ENCODE results near the gene AHCYL1.

DNA sequence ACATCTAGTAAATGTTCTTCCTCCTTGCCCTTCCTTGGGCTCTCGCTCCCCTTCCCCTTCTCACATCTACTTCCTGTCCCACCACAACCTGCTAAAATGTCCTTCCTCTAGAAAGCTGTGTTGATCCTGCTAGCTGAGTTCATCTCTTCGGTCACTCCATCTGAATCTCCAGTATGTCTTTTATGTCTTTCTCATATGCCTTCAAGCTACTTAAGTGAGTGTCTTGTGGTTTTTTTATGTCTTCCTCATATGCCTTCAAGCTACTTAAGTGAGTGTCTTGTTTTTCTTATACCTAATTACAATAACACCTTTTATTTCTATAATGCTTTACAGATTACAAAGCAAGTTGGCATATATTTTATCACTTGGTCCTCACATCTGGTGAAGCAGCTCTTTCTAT is 40.0 kb upstream of the AHCYL1 start:
- no peak for TF ChIP-seq EZH2 (IDR thresholded peaks at IDR 0.05; ENCODE audit: low read depth, low read length, severe bottlenecking)
- TF ChIP-seq, protein P1, sequence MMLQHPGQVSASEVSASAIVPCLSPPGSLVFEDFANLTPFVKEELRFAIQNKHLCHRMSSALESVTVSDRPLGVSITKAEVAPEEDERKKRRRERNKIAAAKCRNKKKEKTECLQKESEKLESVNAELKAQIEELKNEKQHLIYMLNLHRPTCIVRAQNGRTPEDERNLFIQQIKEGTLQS (IDR thresholded peaks at IDR 0.05; ENCODE audit: insufficient read depth, low read depth, low read length) = no peak
- TF ChIP-seq MAFK (IDR thresholded peaks at IDR 0.05; ENCODE audit: low read depth, low read length) = no peak
- TF ChIP-seq, protein P2, sequence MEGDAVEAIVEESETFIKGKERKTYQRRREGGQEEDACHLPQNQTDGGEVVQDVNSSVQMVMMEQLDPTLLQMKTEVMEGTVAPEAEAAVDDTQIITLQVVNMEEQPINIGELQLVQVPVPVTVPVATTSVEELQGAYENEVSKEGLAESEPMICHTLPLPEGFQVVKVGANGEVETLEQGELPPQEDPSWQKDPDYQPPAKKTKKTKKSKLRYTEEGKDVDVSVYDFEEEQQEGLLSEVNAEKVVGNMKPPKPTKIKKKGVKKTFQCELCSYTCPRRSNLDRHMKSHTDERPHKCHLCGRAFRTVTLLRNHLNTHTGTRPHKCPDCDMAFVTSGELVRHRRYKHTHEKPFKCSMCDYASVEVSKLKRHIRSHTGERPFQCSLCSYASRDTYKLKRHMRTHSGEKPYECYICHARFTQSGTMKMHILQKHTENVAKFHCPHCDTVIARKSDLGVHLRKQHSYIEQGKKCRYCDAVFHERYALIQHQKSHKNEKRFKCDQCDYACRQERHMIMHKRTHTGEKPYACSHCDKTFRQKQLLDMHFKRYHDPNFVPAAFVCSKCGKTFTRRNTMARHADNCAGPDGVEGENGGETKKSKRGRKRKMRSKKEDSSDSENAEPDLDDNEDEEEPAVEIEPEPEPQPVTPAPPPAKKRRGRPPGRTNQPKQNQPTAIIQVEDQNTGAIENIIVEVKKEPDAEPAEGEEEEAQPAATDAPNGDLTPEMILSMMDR (IDR thresholded peaks at IDR 0.05; ENCODE audit: control extremely low read depth in 1 of 3, insufficient read depth in 1 of 3, low read depth in 1 of 3, low read length in 3 of 3) = no peak
- no peak for TF ChIP-seq NRF1 (IDR thresholded peaks at IDR 0.05; ENCODE audit: low read depth, low read length)
- no peak for TF ChIP-seq HDAC2 (IDR thresholded peaks at IDR 0.05; ENCODE audit: borderline replicate concordance in 1 of 2, low read depth in 2 of 2, low read length in 2 of 2)
- TF ChIP-seq, protein P3, sequence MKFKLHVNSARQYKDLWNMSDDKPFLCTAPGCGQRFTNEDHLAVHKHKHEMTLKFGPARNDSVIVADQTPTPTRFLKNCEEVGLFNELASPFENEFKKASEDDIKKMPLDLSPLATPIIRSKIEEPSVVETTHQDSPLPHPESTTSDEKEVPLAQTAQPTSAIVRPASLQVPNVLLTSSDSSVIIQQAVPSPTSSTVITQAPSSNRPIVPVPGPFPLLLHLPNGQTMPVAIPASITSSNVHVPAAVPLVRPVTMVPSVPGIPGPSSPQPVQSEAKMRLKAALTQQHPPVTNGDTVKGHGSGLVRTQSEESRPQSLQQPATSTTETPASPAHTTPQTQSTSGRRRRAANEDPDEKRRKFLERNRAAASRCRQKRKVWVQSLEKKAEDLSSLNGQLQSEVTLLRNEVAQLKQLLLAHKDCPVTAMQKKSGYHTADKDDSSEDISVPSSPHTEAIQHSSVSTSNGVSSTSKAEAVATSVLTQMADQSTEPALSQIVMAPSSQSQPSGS (IDR thresholded peaks at IDR 0.05; ENCODE audit: low read length) = no peak
- no peak for TF ChIP-seq POLR2AphosphoS5 (IDR thresholded peaks at IDR 0.05; ENCODE audit: low read depth, low read length)
- no peak for TF ChIP-seq CHD1 (IDR thresholded peaks at IDR 0.05; ENCODE audit: low read depth, low read length)
- no peak for TF ChIP-seq EP300 (IDR thresholded peaks at IDR 0.05; ENCODE audit: borderline replicate concordance in 1 of 2, low read depth in 2 of 2, low read length in 2 of 2)

Data from H1 (cell line).